ENCODE results near the gene THADA. TPM values are rescaled to one million over a fixed set of nuclear protein-coding genes. Genes with fewer than 3 reads are reported as not detected.

The THADA gene
- total RNA-seq, 1 donor, result 39.4 TPM

GRCh38 chr2:43233218-43234212 lies 362.3 kb downstream of the THADA start:
- Histone ChIP-seq H3K79me2 (ENCODE audit: insufficient read depth, low read length) (no peaks in the 10 kb centered on the region), H4K20me1 (ENCODE audit: insufficient read depth, low read length) (no peaks in the 10 kb centered on the region)

GRCh38 chr2:43230951-43231827 lies 364.6 kb downstream of the THADA start:
- H3K4me3 ChIP-seq (ENCODE audit: insufficient read depth, low read length), result no peak overlapping the region
- peaks cover under 1% of the 10 kb centered on the region for H3K79me2 ChIP-seq (ENCODE audit: insufficient read depth, low read length)
- H3K36me3 ChIP-seq (ENCODE audit: insufficient read depth, low read length), result peaks cover 10% of the 10 kb centered on the region
- no peak overlapping the region for H3K4me2 ChIP-seq (ENCODE audit: insufficient read depth, low read length)
- peaks cover 23% of the 10 kb centered on the region for H3K4me1 ChIP-seq (ENCODE audit: insufficient read depth, low read length)
- no peaks in the 10 kb centered on the region for H3K27me3 ChIP-seq (ENCODE audit: insufficient read depth, low read length)
- no peaks in the 10 kb centered on the region for H3K9me3 ChIP-seq (ENCODE audit: low read depth, low read length)
- H2AFZ ChIP-seq (ENCODE audit: low read length), result no peak overlapping the region
- TF ChIP-seq, protein P1, sequence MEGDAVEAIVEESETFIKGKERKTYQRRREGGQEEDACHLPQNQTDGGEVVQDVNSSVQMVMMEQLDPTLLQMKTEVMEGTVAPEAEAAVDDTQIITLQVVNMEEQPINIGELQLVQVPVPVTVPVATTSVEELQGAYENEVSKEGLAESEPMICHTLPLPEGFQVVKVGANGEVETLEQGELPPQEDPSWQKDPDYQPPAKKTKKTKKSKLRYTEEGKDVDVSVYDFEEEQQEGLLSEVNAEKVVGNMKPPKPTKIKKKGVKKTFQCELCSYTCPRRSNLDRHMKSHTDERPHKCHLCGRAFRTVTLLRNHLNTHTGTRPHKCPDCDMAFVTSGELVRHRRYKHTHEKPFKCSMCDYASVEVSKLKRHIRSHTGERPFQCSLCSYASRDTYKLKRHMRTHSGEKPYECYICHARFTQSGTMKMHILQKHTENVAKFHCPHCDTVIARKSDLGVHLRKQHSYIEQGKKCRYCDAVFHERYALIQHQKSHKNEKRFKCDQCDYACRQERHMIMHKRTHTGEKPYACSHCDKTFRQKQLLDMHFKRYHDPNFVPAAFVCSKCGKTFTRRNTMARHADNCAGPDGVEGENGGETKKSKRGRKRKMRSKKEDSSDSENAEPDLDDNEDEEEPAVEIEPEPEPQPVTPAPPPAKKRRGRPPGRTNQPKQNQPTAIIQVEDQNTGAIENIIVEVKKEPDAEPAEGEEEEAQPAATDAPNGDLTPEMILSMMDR (IDR thresholded peaks at IDR 0.05; ENCODE audit: extremely low read depth, low read depth, low read length), result no peak
- no peak overlapping the region for H3K27ac ChIP-seq (ENCODE audit: low read depth, low read length)
- H4K20me1 ChIP-seq (ENCODE audit: insufficient read depth, low read length), result no peaks in the 10 kb centered on the region
- peak; percentile 56 for DNase-seq (ENCODE audit: insufficient read length, low spot score, missing footprints)

More at GRCh38 chr2:43233218-43234212, 362.3 kb downstream of the THADA start:
- Histone ChIP-seq H3K4me2 (ENCODE audit: insufficient read depth, low read length) (no peak overlapping the region), H3K4me3 (ENCODE audit: insufficient read depth, low read length) (no peak overlapping the region), H2AFZ (ENCODE audit: low read length) (no peak overlapping the region), H3K9me3 (ENCODE audit: low read depth, low read length) (no peaks in the 10 kb centered on the region), H3K36me3 (ENCODE audit: insufficient read depth, low read length) (peaks cover 10% of the 10 kb centered on the region), H3K27me3 (ENCODE audit: insufficient read depth, low read length) (no peaks in the 10 kb centered on the region), H3K4me1 (ENCODE audit: insufficient read depth, low read length) (peaks cover 16% of the 10 kb centered on the region), H3K27ac (ENCODE audit: low read depth, low read length) (no peak overlapping the region)
- TF ChIP-seq, protein P1 (IDR thresholded peaks at IDR 0.05; ENCODE audit: extremely low read depth, low read depth, low read length), result no peak
- DNase-seq (ENCODE audit: insufficient read length, low spot score, missing footprints), result no peak

- Histone ChIP-seq H3K27me3 (ENCODE audit: insufficient read depth, low read length) (no peaks in the 10 kb centered on the region), H3K27ac (ENCODE audit: low read depth, low read length) (no peak overlapping the region), H3K9me3 (ENCODE audit: low read depth, low read length) (no peaks in the 10 kb centered on the region), H3K4me1 (ENCODE audit: insufficient read depth, low read length) (peaks cover 23% of the 10 kb centered on the region), H3K36me3 (ENCODE audit: insufficient read depth, low read length) (peaks cover 12% of the 10 kb centered on the region), H2AFZ (ENCODE audit: low read length) (no peak overlapping the region), H4K20me1 (ENCODE audit: insufficient read depth, low read length) (peaks cover 7% of the 10 kb centered on the region), H3K4me2 (ENCODE audit: insufficient read depth, low read length) (no peak overlapping the region), H3K4me3 (ENCODE audit: insufficient read depth, low read length) (no peak overlapping the region), H3K79me2 (ENCODE audit: insufficient read depth, low read length) (peaks cover 8% of the 10 kb centered on the region)
- TF ChIP-seq, protein P1 (IDR thresholded peaks at IDR 0.05; ENCODE audit: extremely low read depth, low read depth, low read length), result no peak
- DNase-seq (ENCODE audit: insufficient read length, low spot score, missing footprints), result no peak
These were observed 365.4 kb downstream of the THADA start for GRCh38 chr2:43230351-43230885.

Measured in osteoblast (primary cell).